NCI-H345 treated with DMSO at 0.1 percent for 48 hours (cell line): Measurements from ENCODE around the gene DTWD2.

ENCODE experiments used
- DNase-seq: peaks from one replicate; lab custom pipeline; 2025; ENCODE audit not compliant: unreplicated experiment; lab: John Stamatoyannopoulos, UW

The DTWD2 gene

GRCh38 chr5:118789366-118789765 lies 199.0 kb downstream of the DTWD2 start:
- no peak for DNase-seq

GRCh38 chr5:118788351-118788750 lies 200.0 kb downstream of the DTWD2 start:
- no peak for DNase-seq
